GM10248 (cell line): ENCODE data around the gene NFKBIA.
"Not testable (repeated sequence)": the region's sequence is repeated elsewhere in the genome, so short reads cannot be mapped to it uniquely, and the experiment has no call there.

ENCODE experiments used
- CTCF ChIA-PET: fragments of 300-600 bp; sonication (Branson Sonifier 250); formaldehyde crosslinking; extraction: SDS; loops from one replicate; lab custom pipeline; 2021; ENCODE audit warnings: antibody characterized with exemption; lab: Yijun Ruan, JAX
- POLR2A ChIA-PET: fragments of 350-650 bp; sonication (Branson Sonifier 250); formaldehyde crosslinking; extraction: SDS; loops from one replicate; lab custom pipeline; 2020; ENCODE audit warnings: antibody characterized with exemption; lab: Yijun Ruan, JAX
- DNase-seq: peaks from one replicate; pipeline ENCODE4 v3.0.0; 2012; ENCODE audit errors: extremely low spot score
- TF ChIP-seq, protein P1 (sequence below): IDR thresholded peaks from 2 replicates; pipeline ENCODE4 v1.5.1; 2012; ENCODE audit warnings: mild to moderate bottlenecking, low read depth; ENCODE audit errors: extremely low read depth, missing control alignments, control extremely low read depth

Gene NFKBIA

DNA sequence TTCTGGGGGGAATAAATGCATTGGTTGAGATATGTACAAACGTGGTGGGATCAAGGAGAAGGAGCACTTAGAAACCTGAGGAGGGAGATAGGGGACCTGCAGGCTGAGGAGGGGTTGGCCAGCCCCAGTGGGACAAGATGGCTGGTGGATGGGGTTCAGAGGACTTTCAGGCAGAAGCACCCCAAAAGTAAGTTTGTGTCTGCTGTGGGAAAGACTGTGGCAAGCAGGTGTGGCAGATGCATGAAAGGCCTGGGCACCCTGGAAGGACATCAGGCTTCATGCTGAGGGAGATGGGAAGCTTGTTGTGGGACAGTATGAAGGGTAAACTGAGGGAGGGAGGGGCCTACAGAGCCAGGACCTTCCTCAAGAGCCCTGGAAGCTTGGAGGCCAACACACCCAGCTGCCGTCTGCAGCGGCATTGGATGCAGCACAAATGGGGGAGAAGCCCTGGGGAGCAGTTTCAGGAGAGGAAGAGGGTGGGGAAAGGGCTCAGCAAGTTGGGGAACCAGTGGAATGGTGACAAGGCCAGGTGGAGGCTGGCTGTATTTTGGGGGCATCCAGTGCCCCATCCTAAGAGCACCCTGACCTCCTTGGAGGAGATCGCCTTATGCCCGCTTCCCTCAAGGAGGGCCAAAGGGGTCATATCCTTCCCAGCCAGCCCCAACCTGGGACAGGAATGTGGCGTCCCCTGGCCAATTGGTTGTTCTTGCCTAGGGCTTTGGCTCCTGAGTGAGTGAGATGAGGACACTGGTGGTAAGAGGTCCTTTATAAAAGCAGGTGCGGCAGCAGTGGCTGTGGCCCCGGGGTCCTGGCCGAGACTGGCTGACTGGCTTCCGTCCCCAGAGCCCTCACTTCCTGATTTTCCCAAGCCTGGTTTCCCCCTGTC is 20.7 kb downstream of the NFKBIA start:
- POLR2A ChIA-PET, result no interaction called here
- DNase-seq, result no peak

DNA sequence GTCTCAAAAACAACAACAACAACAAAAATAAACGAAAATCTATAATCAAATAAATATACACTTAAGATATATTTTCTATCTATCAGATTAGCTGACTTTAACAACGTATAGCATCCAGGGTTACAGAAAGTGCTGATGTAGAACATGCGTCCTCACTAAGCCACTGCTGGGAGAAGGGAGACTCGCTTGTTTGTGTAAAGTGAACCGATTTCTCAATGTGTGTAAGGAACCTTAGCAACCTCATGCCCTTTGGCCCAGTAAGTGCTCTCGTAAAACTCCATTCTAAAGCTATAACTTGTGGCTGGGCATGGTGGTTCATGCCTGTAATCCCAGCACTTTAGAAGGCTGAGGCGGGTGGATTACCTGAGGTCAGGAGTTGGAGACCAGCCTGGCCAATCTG is 23.8 kb downstream of the NFKBIA start:
- CTCF ChIA-PET, result interaction anchor here (0.8 to 2.5 kb wide), 5 partner anchors 10 to 306 kb away, joined by 3 to 11 read pairs (median 5); no protein-coding TSS in a partner anchor
- TF ChIP-seq, protein P1, sequence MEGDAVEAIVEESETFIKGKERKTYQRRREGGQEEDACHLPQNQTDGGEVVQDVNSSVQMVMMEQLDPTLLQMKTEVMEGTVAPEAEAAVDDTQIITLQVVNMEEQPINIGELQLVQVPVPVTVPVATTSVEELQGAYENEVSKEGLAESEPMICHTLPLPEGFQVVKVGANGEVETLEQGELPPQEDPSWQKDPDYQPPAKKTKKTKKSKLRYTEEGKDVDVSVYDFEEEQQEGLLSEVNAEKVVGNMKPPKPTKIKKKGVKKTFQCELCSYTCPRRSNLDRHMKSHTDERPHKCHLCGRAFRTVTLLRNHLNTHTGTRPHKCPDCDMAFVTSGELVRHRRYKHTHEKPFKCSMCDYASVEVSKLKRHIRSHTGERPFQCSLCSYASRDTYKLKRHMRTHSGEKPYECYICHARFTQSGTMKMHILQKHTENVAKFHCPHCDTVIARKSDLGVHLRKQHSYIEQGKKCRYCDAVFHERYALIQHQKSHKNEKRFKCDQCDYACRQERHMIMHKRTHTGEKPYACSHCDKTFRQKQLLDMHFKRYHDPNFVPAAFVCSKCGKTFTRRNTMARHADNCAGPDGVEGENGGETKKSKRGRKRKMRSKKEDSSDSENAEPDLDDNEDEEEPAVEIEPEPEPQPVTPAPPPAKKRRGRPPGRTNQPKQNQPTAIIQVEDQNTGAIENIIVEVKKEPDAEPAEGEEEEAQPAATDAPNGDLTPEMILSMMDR, result no peak
- DNase-seq, result no peak
- POLR2A ChIA-PET, result no interaction called here

More for the DNA sequence above, 20.7 kb downstream of the NFKBIA start:
- CTCF ChIA-PET, result no interaction called here
- TF ChIP-seq, protein P1, result no peak

DNA sequence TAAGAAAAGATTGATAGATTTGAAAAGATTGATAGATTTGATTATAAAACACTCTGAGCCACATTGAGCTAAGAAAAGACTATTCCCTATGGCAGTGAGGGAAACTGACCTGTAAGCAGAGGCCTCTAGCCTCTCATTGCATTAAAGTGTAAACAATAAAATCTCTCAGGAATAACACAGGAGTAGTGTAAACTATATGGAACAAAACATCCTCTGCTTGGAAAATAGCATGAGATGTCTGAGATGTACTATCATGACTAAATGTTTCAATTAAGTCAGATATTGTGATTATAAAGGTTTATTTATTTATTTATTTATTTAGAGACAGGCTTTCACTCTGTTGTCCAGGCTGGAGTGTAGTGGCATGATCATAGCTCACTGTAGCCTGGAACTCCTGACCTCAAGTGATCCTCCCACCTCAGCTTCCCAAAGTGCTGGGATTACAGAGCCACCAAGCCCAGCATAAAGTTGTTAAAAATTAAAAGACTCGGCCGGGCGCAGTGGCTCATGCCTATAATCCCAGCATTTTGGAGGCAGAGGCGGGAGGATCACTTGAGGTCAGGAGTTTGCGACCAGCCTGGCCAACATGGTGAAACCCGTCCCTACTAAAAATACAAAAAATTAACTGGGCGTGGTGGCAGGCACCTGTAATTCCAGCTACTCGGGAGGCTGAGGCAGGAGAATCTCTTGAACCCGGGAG is 25.2 kb downstream of the NFKBIA start:
- POLR2A ChIA-PET, result interaction anchor here (1.2 kb wide), 1 partner anchor 25 kb away, joined by 5 read pairs; the partner anchor contains the start of gene NFKBIA
- CTCF ChIA-PET, result interaction anchor here (0.7 to 2.5 kb wide), 5 partner anchors 9 to 35 kb away, joined by 3 to 11 read pairs (median 5); no protein-coding TSS in a partner anchor
- not testable (repeated sequence) for DNase-seq

DNA sequence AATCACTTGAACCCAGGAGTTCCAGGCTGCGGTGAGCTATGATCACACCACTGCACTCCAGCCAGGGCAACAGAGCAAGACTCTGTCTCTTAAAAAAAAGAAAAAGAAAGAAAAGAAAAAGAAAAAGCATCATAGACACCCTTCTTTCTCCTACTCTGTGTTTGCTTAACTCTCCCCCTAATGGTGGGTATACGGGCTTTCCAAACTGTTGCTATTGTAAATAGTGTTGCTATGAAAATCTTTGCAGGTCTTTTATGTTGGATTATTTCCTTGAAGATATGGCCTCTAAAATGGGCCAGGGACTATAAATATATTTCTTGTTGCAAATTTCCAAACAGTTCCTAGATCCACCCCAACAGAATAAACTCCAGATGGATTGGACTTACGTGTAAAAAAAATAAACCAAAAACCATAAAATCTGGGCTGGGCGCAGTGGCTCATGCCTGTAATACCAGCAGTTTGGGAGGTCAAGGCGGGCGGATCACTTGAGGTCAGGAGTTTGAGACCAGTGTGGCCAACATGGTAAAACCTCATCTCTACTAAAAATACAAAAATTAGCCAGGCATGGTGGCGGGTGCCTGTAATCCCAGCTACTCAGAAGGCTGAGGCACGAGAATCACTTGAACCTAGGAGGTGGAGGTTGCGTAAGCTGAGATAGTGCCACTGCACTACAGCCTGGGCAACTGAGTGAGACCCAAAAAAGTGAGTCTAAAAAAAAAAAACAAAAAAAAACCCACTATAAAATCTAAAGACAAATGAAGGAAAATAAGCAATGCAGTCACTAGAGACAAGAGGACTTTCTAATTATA is 25.9 kb downstream of the NFKBIA start:
- CTCF ChIA-PET, result interaction anchor here (0.7 to 2.4 kb wide), 5 partner anchors 14 to 706 kb away, joined by 3 to 7 read pairs (median 3); no protein-coding TSS in a partner anchor
- POLR2A ChIA-PET, result no interaction called here
- TF ChIP-seq, protein P1, result no peak
- DNase-seq, result no peak

DNA sequence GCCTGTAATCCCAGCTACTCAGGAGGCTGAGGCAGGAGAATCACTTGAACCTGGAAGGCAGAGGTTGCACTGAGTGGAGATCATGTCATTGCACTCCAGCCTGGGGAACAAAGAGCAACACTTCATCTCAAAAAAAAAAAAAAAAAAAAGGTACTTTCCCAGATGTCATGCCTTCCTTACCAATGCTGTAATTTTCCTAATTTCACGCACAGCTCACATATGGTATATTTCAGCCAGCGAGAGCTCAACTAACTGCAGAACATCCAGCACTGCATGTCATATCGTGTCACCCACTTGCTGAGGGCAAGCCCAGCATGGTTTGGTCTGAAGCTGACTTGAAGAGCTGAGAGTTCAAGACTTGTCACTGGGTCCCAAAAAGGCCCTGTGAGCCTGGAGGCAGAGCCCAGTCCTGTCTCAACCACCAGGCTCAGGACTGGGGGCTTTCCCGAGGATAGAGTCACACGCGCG is 29.0 kb downstream of the NFKBIA start:
- TF ChIP-seq, protein P1, result no peak
- POLR2A ChIA-PET, result interaction anchor here (1.1 to 2.0 kb wide), 2 partner anchors 10 to 29 kb away, joined by 7 to 13 read pairs; partner anchors contain the start of gene NFKBIA
- CTCF ChIA-PET, result interaction anchor here (0.6 to 2.9 kb wide), 9 partner anchors 11 to 235 kb away, joined by 3 to 11 read pairs (median 4); partner anchors contain the start of gene NFKBIA
- DNase-seq, result no peak

DNA sequence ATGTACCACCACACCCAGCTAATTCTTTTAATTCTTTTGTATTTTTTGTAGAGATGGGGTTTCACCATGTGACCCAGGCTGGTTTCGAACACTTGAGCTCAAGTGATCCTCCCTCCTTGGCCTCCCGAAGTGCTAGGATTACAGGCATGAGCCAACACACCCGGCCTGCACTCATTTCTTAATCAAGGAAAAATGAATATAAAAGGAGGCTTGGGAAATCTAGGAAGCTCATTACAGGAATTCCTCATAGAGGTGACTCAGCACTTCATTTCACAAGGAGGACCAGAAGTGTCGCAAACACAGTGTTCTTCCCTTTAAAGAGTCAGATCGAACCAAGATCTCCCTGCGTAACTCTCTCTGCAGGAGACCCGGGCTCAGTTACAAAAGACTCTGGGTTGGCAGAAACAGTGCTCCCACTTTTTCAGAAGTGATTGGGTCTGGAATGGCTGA is 30.3 kb downstream of the NFKBIA start:
- POLR2A ChIA-PET, result interaction anchor here (2.0 kb wide), 1 partner anchor 9 kb away, joined by 7 read pairs; no protein-coding TSS in a partner anchor
- TF ChIP-seq, protein P1, result no peak
- DNase-seq, result no peak

DNA sequence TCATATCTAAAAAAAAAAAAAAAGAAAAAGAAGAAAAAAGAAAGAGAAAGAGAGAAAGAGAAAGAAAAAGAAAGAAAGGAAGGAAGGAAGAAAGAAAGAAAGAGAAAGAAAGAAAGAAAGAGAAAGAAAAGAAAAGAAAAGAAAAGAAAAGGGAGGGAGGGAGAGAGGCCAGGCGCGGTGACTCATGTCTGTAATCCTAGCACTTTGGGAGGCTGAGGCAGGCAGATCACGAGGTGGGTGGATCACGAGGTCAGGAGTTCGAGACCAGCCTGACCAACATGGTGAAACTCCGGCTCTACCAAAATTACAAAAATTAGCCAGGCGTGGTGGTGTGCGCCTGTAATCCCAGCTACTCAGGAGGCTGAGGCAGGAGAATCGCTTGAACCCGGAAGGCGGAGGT is 31.3 kb downstream of the NFKBIA start:
- CTCF ChIA-PET, DNase-seq, POLR2A ChIA-PET: not testable (repeated sequence)

More for the DNA sequence above, 30.3 kb downstream of the NFKBIA start:
- CTCF ChIA-PET, result interaction anchor here (0.8 to 2.9 kb wide), 5 partner anchors 10 to 234 kb away, joined by 3 to 11 read pairs (median 3); no protein-coding TSS in a partner anchor
